Lower leg skin (tissue), 3 donors: ENCODE results near the gene TMEM138.

ENCODE experiments used
- POLR2A ChIP-seq, 2 donors: fragments of 450-650 bp; IDR thresholded peaks; one replicate each; pipeline ENCODE4 v1.6.1; 2016 to 2017; ENCODE audit warnings: antibody characterized with exemption in 2 of 2, mild to moderate bottlenecking in 1 of 2, moderate library complexity in 1 of 2
- TF ChIP-seq, protein P1 (sequence below), 3 donors: fragments of 450-650 bp; IDR thresholded peaks; one replicate each; pipeline ENCODE4 v1.5.1; 2016; ENCODE audit warnings: antibody characterized with exemption in 3 of 3, mild to moderate bottlenecking in 3 of 3, moderate library complexity in 2 of 3

DNA sequence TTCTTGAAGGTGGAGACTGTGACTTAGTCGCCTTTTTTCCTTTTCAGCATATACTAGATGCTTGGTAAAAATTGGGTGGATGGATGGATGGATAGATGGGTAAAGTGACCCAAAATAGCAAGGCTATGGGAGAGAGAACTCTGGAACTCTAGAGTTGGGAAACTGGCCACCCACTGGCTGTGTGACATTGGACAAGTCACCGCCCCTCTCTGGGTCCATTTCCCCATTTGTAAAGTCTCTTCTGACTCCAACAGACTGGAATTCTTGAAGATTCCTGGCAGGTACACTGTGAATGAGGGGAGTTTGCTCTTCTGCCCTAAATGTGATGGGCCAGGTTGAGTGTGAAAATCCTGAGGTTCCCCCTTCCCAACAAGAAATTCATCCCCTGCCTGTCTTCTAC, 21.2 kb upstream of the TMEM138 start:
- TF ChIP-seq, protein P1, sequence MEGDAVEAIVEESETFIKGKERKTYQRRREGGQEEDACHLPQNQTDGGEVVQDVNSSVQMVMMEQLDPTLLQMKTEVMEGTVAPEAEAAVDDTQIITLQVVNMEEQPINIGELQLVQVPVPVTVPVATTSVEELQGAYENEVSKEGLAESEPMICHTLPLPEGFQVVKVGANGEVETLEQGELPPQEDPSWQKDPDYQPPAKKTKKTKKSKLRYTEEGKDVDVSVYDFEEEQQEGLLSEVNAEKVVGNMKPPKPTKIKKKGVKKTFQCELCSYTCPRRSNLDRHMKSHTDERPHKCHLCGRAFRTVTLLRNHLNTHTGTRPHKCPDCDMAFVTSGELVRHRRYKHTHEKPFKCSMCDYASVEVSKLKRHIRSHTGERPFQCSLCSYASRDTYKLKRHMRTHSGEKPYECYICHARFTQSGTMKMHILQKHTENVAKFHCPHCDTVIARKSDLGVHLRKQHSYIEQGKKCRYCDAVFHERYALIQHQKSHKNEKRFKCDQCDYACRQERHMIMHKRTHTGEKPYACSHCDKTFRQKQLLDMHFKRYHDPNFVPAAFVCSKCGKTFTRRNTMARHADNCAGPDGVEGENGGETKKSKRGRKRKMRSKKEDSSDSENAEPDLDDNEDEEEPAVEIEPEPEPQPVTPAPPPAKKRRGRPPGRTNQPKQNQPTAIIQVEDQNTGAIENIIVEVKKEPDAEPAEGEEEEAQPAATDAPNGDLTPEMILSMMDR (IDR thresholded peaks at IDR 0.05), result no peak
- TF ChIP-seq POLR2A (IDR thresholded peaks at IDR 0.05), result no peak
